Dermis microvascular lymphatic vessel endothelial cell (primary cell): Measurements from ENCODE around the gene AKAP13. TPM values are rescaled to one million over a fixed set of nuclear protein-coding genes. Genes with fewer than 3 reads are reported as not detected.
"Not testable (repeated sequence)": the region's sequence is repeated elsewhere in the genome, so short reads cannot be mapped to it uniquely, and the experiment has no call there.

Experiments
- DNase-seq, 2 donors: peaks; one replicate each; pipeline versions ENCODE4 v3.0.0 to v3.0.0-alpha.2; 2010; ENCODE audit warnings: low read depth in 2 of 2
- total RNA-seq: library from RNA; depleted of rRNA; stranded (reverse); fragments of >200 nt; gene quantifications from 2 replicates; pipeline ENCODE4 v1.2.1, GENCODE V29; 2014

Gene AKAP13
- total RNA-seq, 1 donor from 2014 or later = 54.7 TPM

DNA sequence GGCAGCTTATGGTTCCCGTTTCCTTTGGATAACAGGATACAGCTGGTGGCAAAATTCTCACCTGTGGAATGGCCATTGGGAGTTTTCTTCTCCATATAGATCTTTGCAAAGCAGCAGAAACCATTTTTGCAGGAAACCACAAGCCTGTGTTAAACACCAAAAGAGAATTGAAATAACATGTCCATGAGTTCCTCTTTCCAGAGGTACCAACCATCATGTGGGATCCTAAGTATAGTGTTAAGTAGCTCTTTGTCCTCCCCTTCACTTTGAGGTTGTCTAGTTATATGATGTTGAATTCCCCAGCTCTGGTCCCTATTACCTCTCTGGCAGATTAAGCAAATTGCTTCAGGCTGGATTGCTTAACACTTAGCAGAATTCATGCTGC is 94.9 kb downstream of the AKAP13 start:
- DNase-seq = peak; percentile 89 to 92

DNA sequence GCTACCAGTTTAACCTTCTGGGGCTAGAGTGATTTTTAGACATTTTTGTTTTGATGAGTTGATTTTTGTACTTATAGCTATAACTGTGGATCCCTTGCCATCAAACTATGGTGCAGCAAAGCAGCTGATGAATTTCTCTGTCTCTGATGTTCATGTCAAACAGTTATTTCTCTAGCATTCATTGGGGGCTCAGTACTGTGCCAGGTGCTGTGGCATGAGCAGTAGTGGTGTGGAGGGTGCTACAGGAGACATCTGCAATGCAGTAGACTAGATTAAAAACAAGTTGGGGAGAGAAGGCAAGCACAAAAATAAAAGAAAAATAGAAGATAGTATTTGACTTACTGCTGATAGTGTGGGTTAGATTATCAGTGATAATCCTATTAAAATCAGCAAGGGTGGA is 95.3 kb downstream of the AKAP13 start:
- no peak for DNase-seq

DNA sequence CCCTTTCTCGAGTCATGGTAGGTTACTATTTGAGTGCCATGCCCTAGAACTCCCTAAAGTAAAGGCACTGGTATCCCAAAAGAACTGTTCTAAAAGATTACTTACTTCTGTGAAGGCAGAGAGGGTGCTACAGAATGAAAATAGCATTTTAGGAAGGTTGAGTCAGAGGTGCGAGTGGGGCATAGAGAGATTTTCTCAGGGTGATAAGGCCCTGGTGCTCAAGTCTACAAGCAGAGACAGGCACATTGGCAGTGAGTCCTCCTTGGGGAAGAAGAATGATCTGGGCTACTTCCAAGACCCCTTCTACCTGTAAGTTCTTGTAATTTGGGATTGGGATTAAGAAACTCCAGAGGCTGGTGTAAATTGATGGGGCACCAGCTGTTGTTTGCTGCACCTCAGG is 96.7 kb downstream of the AKAP13 start:
- DNase-seq = no peak

DNA sequence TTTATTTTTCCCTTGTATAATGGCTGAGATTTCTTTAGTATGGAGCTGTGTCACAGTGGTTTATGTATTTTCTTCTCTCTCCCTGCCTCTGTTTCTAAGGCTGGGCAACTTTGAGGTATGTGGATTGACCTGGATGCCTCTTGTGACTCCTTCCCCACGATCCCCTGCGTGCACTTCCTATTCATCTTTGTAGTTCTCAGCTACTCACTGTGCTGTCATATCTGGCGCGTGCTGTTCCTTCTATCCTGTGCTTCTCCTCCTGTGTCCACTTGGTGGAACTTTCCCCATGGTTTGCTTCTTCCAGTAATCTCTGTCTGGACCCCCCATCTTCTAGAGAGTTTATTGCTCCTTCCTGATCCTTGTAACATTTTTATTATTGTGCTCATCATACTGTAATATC is 97.3 kb downstream of the AKAP13 start:
- DNase-seq = peak; percentile 33 to 89

DNA sequence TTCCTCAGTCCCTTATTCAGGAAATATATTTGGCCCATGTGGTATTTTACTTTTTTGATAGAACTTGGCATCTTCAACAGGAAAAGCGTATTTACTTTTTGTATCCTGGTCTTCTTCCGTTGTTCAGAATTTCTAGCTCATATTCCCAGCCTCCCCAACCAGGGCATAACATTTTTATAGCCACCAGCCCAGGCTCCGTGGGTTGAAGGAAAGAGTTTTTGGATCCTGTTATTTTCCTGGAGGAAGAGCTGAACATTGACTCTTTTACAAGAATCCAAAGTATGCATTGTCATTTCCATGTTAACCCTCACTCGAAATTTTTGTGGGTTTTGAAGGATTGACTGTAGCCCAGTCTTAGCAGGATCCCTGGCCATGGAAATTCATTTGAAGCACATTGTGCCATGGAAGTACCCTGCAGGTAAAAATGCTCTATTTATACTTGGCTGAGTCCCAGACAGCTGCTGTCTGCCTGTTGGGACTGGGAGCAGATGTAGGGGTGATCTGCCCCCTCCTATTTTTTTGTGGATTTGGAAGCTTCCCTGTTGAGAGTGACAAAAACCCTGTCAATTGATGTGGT is 98.8 kb downstream of the AKAP13 start:
- DNase-seq = peak; percentile 56 to 75

DNA sequence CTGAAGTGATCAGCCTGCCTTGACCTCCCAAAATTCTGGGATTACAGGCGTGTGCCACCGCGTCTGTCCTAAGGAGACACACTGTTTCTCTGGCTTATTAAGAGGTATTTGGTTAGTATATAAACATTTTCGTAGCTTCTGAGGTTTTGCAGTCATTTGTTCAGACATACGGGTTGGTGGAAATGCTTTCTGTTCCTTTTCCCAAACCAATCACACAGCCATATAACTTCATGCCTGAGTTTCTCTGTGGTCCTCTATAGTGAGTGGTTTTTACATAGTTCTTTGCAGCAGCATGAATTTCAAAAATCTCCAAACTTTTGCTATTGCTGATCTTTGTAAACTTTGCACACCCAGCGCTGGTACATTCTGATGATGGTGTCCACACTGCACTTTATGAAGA is 100.5 kb downstream of the AKAP13 start:
- DNase-seq = no peak

DNA sequence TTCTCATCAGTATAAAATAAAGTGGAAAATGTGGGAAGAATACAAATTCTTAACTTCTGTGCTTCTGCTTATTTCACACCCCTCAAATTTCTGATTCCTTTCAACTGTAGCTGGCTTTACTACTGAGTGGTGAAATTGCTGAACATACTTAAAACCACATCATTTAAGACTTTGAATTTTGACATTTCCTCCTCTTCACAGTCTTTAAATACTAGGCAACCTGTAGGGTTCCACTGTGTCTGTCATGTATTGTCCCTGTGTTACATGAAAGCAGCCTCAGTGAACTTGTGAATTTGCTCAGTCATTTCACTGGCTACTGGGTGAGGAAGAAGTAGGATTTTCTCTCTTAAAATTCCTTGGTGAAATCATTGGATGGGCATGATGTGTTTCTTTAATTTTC is 101.1 kb downstream of the AKAP13 start:
- not testable (repeated sequence) for DNase-seq

DNA sequence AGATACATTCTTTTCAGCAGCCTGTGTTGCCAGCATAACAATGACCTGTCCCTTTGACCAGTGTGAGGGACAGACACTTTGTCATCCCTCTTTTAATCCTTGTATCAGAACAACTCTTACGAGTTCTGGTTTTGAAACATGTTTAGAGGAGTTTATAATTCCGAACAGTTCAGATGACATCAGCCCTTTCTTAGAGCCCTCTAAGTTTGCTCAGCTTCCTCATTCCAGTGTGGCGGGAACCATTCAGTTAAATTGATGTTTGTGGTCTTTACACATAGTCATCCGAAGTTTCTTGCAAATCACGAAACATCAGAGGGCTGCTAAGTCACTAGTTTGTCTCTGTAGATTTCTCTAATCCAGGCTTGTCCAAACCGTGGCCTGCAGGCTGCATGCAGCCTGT is 102.5 kb downstream of the AKAP13 start:
- no peak for DNase-seq

DNA sequence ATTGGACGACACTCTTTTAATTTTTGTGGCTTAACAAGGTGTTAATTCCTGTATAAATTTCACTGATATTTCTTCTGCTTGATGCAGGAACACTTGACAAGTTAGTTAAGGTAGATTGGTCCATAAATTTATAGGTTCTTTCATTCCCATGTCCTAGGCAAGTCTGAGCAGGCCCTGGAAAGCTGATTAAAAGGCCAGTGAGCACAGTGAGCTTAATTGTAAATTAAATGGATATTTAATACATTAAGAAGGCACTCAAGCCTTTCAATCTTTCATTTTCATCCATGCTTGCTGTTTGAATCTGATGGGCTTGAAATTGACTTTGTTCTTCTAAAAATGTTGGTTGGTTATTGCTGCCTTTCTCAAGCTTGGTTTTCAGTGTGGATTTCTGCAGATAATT is 103.6 kb downstream of the AKAP13 start:
- DNase-seq = not testable (repeated sequence)

DNA sequence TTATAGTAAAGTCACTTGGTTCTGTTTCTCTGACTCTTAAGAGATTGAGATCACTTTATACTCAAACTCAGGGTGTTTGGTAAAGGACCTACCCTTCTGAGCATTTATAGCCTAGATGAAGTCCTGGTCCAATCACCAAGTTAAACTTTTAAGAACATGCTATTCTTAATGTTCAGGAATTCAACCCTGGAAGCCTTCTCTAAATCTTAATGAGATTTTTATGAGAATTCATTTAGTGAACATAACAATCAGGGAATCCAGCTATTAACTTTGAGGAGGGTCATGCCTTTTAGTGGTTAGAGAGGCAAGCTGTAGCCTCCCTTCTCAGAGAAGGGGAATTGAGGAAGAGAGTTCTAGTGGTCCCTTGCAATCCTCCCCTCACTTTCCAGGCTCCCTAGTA is 104.5 kb downstream of the AKAP13 start:
- not testable (repeated sequence) for DNase-seq

DNA sequence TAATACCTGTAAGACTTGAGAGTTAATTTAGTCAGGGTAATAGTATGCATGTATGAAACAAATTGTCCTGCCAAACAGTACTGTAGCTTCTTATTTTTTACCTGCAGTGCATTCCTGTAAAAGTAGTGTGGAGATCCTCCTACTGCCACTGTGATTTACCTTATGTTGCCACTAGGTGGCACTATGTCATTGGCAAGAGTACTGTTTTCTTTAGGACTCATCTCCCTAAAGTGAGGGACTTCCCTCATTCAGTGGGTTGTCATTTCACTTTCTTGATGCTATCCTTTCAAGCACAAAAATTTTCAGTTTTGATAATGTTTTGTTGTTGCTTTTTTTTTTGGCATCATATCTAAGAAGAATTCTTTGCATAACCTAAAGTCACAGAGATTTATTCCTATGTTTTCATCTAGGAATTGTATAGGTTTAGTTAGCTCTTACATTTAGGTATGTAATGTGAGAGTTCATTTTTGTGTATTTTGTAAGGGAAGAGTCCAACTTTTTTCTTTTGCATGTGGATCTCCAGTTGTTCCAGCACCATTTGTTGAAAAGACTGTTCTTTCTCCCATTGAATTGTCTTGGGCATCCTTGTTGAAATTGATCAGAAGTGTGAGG is 105.7 kb downstream of the AKAP13 start:
- DNase-seq = peak; percentile 77 to 83

DNA sequence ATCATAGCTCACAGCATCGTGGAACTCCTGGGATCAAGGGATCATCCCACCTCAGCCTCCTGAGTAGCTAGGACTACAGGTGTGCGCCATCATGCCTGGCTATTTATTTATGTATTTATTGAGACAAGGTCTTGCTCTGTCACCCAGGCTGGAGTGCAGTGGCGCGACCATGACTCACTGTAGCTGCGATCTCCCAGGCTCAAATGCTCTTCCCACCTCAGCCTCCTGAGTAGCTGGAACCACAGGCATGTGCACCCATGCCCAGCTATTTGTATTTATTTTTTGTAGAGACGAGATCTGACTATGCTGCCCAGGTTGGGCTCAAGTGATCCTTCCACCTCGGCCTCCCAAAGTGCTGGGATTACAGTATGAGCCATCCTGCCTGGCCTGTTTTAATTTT is 107.4 kb downstream of the AKAP13 start:
- DNase-seq = not testable (repeated sequence)

DNA sequence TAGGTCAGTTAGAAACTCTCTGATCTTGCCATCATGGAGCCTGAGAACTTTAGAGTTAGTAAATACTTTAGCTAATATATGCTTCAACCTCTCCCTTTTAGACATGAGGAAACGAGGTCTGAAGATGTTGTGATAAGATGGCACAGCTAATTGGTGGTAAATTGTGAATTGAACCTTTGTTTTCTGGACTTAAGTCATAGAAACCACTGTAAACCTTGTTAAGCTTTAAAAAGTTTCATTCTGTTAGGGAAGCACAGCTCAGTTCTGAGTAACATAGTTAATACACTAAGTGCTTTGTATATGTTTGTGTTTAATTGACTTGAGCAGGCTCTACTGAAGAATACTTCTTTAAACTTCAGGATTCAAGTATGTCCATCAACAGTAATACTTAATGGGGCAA is 108.6 kb downstream of the AKAP13 start:
- DNase-seq = no peak

DNA sequence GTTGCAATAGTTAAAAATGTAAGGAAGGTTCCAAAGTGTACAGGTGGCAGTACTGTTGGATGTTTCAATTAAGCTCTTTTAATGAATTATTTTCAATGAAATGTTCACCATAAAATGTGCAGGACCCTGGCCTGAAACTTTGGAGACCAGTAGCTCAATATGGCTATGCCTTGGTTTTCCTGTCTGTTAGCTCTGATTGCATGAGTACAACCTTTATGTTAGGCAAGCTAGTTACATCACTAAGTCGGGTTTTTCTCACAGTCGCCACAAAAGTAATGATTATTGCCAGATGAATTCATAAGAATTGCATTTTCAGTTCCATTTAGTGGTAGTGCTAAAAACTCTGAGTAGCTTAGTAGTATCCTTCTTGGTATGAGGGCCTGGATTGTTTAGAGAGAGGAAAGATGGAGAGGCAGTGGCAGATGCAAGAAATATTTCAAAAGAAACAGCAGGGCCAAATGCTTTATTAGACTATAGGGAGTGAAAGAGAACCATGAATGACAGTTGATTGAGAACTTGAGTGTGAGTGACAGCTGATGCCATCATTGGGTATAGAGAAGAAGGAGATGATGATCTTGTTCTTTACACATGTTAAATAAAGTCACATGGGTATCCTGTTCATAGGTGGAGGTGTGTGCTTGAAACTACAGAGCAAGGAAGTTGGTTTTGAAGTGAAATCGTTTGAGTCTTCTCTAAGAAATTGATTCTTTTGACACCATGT is 109.5 kb downstream of the AKAP13 start:
- no peak for DNase-seq

DNA sequence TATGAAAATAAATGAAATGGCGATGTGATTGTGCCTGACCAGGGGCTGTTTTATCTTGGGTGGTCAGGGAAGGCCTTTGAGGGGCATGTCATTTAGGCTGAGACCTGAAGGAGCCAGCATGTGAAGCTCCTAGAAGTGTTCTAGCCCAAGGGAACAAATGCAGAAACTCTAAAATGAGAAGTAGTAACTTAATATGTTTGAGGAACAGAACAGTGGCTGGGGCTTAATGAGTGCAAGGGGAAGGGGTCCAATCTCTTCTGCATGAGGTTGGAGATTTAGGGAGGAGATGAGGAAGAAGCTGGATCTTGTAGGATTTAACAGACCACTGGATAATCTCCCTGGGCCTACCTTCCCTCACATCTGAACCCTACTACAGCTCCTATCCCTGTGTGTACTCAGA is 110.5 kb downstream of the AKAP13 start:
- DNase-seq = no peak

DNA sequence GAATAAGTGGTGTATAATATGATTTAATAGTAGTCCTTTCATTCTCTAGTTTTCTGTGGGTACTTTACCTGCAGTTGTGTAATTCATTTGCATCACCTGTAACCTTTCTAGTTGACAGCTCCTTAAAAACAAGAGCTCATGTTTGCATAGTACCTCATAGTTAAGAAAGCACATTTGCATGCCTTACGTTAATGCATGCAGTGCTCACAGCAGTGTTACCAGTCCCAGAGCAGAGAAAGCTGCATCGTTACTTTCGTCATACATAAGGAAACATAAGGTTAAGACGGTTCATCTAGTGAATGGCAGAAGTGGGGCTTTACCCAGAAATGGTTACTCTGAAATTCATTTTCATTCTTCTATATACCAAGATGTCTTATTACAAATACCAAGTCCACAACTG is 111.3 kb downstream of the AKAP13 start:
- no peak for DNase-seq

DNA sequence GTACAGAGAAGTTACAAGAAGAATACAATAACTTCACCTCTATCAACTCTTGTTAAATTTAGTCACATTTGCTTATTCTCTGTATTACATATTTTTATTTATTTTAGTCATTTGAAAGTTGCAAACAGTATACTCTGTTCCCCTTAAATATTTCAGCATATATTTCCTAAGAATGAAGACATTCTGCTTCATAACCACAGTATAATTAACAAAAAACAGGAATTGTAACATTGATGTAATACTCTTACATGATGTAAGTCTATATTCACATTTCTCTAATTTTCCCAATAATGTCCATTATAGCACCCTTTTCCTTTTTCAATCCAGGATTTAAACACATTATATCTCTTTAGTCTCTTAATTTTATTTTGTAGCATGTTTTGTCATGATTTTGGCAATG is 112.0 kb downstream of the AKAP13 start:
- no peak for DNase-seq

DNA sequence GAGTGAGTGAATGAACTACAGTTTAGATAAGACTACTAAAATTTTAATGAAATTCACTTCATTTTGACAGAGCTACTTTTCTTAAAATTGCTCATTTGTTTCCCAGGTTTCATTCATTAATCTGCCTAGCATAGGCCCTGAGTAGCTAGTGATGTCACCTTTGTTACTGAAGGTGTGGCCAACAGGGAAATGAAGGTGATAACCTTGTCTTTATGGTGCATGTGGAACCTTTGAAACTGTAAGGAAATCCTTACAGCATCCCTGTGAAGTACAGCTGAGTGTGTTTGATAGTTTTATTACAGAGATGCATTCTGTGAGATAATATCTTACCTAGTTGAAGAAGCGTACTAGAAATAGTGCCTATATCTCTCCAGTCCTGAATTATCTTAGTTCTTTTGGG is 112.9 kb downstream of the AKAP13 start:
- no peak for DNase-seq

DNA sequence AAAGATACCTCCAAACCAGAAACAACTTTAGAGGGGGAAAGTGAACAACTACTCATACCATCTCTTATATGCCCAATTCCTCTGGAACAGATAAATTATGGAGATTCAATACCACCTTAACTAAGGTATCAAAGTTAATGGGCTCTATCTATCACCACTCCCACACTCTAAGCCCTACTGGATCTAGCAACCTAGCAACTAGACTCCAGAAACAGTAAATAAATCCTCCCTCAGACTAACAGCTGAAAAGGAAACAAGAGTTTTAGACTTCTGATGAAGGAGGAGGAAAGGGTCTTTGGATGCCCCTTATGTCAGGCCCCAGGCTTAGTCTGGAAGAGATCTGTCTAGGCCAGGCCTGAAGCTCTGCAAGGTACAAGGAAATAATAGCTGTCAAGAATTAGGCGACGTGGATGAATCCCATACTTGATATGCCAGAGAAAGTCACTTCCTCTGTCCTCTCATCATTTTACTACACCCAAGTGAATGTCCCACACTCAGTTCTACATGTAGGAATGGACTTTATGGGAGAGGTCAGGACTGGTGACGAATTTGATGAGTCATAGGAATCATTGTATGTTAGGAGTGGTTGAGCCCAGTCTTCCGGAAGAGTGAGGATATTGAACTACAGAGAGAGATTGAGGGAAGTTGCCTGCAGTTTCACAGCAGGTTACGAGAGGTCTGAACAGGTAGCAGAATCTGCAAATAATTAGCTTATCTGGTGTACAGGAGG is 113.8 kb downstream of the AKAP13 start:
- DNase-seq = peak; percentile 84 to 95

DNA sequence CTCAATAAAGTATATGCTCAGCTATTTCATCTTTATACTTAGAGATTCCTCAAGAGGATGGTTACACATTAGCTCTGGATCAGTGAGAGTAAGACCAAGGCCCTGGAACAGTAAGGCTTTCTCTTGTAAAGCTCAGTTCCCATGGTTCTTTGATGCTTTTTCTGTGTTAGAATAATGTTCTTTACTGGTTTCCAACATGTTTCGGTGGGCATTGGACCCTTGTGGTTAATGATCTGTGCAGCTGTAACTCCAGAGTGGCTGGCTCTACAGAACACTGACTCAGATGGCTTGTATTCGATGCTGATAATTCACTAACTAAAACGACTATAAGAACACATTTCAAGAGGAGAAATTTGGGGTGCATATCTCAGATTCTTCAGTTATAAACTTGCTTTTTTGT is 114.7 kb downstream of the AKAP13 start:
- DNase-seq = no peak

DNA sequence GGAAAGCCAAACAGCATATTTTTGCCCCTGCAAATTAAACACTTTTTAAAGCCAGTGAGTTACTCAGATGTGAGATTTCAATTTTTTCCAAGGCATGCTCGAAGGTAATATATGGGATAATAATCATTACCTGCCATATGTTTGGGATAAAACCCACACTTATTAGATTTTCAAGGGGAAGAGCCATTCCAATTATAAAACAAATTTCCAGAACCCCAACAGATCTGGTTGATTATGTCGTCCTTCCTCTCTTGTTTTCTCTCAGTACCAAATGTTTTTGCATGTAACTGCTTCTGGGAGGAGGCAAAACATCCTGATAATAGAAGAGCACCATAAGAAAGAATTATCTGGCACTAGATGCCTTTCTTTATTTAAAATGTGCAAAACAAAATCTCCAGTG is 115.1 kb downstream of the AKAP13 start:
- DNase-seq = no peak

DNA sequence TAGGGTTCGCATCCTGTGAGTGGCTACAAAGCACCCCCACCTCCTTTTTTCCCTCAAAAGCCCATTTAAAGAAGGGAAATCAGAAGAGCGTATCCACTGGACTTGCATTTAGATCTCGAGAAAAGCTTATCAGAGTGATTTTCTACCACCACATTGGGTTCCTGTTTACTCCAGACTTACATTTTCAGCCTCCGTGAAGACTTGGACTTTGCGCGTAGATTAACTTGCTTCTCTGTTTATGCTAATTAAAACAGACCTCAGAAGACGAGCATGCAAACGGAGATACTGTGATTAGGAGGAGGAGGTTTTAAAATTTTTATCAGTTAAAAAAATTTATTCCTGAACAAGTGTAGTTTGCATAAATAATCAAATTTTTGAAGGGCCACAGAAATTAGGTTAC is 115.7 kb downstream of the AKAP13 start:
- no peak for DNase-seq
